GM18511 (cell line): Measurements from ENCODE around the gene SLC36A4.
"Not testable (repeated sequence)": the region's sequence is repeated elsewhere in the genome, so short reads cannot be mapped to it uniquely, and the experiment has no call there.

Experiments
- ATAC-seq: cut with Tn5 transposase; IDR thresholded peaks from one replicate; pipeline ENCODE4 v1.9.1; 2021; ENCODE audit warnings: mild to moderate bottlenecking, moderate library complexity; ENCODE audit not compliant: unreplicated experiment

Gene SLC36A4

DNA sequence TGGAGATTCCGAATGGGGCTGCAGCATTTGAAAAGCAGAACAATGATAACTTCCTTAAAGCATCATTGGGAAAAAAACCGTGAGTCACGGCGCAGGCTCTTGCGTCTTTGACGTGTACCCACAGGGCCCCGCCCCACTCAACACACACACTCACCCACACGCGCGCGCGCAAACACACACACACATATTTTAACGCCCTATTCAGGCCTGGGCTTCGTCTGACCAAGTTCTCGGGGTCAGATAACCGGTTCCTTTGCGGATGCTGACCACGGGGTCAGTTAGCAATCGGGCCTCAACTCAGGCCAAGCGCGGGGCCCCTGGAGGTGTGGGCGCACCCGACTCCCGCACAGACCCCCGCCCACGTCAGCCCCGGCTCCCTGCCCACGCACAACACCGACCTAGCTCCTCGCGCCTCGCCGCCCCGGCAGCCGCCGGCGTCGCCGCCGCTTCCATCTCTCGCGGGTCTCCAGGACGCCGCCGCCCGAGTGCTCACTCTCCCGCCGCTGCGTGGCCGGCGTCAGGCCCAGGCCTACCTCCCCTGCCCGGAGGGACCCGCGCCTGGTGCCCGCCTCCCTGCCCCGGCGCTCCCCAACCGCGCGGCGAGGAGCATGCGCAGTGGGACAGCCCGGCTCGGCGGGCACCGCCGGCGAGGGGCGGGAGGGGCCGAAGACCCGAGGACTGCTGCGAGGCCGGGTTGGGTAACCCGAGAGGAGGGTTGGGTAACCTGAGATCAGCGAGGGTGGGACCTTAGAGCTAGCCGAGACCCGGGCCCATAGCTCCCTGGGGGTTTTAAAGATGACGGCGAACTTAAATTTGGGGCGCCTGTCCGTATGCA lies at the start of gene SLC36A4:
TSS of gene SLC36A4 (minus strand) at position 612 of the 835 bp plus-strand sequence. CDS start at position 453, 159 bp downstream.
- peak; percentile 91 for ATAC-seq

DNA sequence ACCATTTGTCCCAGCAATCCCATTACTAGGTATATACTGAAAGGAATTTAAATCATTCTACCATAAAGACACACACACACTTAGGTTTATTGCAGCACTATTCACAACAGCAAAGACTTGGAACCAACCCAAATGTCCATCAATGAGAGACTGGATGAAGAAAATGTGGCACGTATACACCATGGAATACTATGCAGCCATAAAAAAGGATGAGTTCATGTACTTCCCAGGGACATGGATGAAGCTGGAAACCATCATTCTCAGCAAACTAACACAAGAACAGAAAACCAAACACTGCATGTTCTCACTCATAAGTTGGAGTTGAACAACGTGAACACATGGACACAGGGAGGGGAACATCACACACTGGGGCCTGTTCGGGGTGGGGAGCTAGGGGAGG lies 49.0 kb upstream of the SLC36A4 start:
- ATAC-seq, result not testable (repeated sequence)

GRCh38 chr11:93244018-93244417 lies 46.2 kb upstream of the SLC36A4 start:
- ATAC-seq, result no peak

GRCh38 chr11:93239966-93240365 lies 42.2 kb upstream of the SLC36A4 start:
- ATAC-seq, result no peak

DNA sequence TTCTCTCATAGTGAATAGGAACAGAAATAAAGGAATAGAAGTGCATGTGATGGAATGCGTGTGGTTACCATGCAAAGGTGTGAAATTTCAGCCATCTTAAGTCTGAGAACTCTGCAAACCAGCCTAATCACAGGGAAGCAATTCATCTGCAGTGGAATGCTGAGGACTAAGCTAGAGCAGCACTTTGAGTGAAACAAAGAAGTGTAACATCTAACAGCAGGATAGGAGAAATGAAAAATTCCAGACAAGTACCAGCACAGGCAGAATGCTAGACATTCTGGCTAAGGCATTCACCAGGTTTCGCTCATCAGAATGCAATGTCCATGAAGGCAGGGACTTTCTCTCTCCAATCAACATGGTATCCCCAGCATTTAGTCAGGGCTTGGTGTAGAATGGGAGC lies 41.2 kb upstream of the SLC36A4 start:
- no peak for ATAC-seq

DNA sequence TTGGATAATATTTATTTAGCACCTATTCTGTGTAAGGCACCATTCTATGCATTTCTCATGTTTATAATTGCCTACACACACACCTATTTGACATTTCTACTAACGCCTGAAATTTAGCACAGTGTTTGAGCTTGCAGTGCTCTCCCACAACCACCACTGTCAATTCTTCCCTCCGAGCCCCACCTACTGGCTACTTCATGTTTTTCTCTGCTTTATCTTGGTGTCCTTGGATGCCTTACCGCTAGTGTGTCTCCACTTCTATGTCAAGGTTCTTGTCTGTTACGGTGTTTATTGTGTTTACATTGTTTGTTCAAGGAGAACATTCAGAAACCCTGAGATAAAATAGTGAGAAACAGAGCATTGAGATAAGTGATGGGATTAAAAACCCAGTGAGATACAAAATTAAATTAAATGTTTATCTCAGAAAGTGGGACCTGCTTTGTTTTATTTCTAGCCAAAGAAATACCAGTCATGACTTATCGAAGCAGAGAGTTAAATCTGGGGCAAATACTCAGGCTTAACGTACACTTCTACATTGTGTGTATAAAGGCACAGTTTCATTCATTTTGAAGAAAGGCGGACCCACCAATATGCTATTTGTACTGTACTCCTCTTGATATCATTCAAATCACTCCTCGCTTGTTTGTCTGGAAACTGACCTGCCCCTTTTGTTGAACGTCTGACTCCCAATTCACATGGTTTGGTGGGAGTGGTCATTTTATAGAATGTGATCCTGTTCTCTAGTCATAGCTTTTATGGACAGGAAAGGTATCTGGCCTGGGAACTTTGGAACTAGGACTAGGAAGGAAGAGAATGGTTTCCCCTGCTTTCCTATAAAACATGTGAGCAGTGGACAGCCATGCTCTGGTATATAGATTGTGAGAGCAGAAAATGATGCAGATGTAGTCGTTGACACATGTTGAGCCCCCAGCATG lies 39.2 kb upstream of the SLC36A4 start:
- peak; percentile 64 for ATAC-seq

GRCh38 chr11:93234602-93235207 lies 36.9 kb upstream of the SLC36A4 start:
- ATAC-seq, result peak; percentile 99

DNA sequence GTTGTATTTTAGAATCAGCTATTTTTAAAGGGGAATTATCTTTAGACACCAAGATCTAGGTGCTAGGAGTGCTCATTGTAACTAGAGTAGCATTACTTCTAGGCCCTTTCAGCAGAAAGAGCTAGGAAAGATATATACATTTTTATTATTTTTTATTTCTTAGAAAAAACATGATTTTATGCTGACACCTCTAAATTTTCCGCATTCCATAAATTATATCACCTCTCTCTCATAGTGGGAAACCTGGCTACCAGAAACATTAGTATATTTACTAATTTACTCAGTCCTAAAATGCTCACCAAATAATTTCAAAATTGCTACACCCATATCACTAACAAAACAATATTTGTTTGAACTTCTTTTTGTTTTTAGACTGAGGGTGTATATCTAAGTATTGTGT lies 32.1 kb upstream of the SLC36A4 start:
- ATAC-seq, result no peak

DNA sequence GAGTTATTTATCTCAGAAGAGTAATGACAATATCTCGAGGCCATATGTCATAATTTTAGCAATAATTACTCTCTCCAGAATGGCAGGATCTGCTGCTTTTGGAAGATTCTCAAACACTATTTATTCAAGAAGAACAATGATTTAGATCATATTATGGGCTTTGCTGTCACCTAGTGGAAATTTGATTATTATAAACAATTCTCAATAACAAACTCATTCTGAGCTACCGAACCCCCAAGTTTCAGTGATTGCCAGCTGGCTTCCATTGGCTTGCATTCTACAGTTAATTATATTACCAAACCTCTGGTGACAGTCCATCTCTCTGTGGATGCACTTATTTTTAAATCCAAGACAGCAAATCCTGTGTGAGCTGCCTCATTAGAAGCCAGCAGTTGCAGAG lies 27.9 kb upstream of the SLC36A4 start:
- ATAC-seq, result no peak

DNA sequence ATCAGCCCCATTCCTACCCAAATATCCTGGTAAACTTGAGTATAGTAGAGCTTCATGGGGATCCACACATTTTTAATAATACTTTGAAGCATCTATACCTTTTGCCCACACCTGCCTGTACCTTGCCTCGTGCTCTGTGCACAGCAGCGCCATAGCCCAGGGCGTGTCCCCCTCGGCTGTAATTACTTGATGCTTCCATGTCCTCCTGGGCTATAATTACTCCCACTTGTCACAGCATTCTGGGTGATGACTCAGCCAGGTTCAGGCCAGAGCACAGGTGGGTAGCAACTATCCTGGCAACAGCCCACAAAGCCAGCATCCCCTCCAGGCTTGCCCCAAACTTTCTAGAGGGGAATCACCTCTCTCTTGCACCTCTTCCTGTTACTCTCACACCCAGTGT lies 23.7 kb upstream of the SLC36A4 start:
- ATAC-seq, result no peak

DNA sequence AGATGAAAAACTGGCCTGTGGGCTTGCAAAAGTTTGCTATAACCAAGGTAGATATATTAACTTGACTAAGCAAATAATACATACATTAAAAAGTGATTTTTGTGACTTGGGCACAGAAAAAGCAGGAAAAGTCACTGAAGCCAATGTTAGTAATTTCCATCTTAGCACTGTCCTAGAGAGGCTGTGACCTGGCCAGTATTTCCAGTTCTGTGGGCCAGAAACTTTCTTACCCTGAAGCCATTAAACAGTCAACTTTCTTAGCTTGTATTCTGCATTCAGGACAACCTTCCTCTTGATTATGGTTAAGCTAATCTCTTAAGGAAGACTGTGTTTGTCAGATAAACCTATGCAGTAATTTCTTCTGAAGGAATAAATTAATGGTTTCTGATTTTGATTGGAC lies 22.3 kb upstream of the SLC36A4 start:
- no peak for ATAC-seq

DNA sequence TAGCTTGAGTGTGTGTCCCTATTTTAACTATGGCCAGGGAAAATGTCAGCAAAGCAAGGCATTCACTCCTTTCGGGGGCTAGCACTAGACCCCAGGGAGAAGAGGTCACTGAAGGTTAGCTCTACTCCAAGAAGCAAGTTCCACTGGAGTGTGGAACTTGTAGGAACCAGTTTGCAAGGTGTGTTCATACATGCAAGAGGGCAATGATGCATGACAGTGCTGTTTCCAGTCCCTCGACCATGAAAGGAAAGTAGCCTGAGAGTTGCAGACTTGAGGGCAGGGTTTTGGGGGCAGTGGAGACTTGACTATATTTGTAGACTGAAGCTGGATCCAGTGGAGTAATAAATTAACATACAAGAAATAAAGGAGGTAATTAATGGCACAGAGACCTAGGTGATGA lies 21.6 kb upstream of the SLC36A4 start:
- peak; percentile 91 for ATAC-seq

- ATAC-seq, result no peak
Observed at GRCh38 chr11:93216511-93217101, 18.8 kb upstream of the SLC36A4 start.

- no peak for ATAC-seq
Observed at GRCh38 chr11:93213622-93214021, 15.8 kb upstream of the SLC36A4 start.

- no peak for ATAC-seq
Observed at GRCh38 chr11:93212094-93212493, 14.3 kb upstream of the SLC36A4 start.

DNA sequence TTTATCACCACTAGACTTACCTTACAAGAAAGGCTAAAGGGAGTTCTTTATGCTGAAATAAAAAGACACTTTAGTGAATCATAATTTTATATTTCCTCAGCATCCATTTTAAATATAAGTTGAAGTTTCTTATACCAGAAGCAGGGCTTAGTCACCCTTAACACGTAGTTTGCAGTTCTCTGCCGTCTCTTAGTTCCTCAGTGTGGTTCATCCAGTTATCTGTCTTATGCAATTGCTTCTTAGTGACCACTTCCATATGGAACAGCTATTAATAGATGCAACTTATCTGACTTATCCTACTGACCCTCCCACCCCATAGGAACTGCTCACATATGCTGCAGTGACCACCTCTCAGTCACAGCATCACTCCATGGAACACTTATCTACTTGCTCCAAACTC lies 11.7 kb upstream of the SLC36A4 start:
- no peak for ATAC-seq

GRCh38 chr11:93208663-93209270 lies 11.0 kb upstream of the SLC36A4 start:
- ATAC-seq, result no peak

DNA sequence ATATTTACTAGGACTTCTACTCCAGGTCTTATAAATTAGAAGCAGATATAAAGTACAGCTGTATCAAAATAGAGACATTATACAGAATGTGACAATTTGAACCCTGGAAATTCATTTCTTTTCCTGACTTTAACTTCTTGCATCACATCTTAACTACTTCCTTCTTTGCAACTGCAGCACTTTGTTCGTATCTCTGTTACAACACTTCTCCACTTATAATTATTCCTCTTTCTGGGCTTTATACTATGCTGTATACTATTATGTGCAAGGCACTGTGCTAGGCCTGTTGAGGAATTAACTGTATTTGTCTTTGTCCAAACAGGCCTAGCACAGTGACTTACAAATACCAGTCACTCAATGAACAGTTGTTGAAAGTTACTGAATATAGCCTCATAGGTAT lies 1.8 kb upstream of the SLC36A4 start:
- no peak for ATAC-seq

DNA sequence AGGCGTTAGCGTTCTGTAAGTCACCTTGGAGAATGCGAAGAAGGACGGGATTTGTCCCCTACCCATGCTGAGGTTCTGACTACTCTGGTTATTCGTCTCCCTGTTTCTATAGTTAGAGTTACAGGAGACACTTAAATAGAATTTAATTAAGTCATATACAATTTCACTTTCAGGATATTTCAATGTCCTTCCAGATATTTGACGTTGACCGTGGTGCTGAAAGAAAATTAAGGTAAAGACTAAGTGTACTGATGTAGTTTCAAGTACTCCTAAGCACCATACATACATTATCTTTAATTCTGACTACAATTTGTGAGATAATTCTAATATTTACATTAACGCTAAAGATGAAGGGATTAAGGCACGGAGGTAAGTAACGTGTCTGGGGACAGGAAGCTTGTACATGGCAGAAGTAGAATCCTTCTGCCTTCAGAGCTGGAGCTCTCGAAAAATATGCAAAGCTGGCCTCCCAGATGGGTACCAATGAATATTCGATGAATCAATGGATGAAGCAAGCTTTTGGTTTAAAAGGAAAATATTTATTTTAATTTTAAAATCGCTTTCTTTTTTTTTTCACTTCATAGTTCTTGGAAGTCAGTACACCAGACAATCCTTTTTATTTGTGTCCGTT lies 539 bp upstream of the SLC36A4 start:
- peak; percentile 0 for ATAC-seq

DNA sequence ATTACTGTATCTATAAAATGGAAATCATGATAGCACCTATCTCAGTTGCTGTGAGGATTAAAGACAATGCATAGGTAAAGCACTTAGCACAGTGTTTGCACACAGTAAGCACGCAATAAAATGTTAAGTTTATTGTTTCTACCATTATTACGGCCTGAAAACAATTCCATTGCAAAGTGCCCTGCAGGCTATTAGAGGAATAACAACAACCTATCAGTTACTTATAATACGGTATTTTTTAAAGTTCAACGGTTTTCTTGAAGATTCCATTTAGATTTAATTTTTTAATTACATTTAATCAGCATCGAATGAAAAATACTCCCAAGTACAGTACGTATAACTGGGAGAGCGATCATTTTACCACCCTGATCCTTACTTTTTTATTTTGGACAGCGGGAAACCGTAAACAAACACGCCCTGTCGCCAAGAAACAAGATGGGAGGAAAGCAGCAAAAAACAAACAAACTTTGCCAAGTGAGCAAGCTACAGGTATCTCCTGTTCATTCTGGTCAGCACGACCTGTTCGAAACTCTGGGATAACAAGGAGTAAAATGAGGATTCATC lies 893 bp downstream of the SLC36A4 start:
- ATAC-seq, result peak; percentile 28
